Chondrocyte (in vitro differentiated cells): Measurements from ENCODE around the gene KCNAB2. TPM values are rescaled to one million over a fixed set of nuclear protein-coding genes. Genes with fewer than 3 reads are reported as not detected.

Source experiments
- DNase-seq: peaks from one replicate; pipeline ENCODE4 v3.0.0; 2021; ENCODE audit warnings: mixed read lengths, low spot score
- H3K27ac Mint-ChIP-seq: one replicate; pipeline ENCODE4 v1.8.0; 2021; ENCODE audit warnings: mild to moderate bottlenecking, moderate library complexity, mixed read lengths; ENCODE audit not compliant: unreplicated experiment
- H3K27me3 Mint-ChIP-seq: 2 replicates; pipeline ENCODE4 v1.8.0; 2021; ENCODE audit warnings: low read depth, mixed read lengths
- H3K36me3 Mint-ChIP-seq: 2 replicates; pipeline ENCODE4 v1.8.0; 2021; ENCODE audit warnings: low read depth, mixed read lengths
- H3K4me1 Mint-ChIP-seq: 2 replicates; pipeline ENCODE4 v1.8.0; 2021; ENCODE audit warnings: low read depth, mild to moderate bottlenecking, mixed read lengths
- H3K4me3 Mint-ChIP-seq: one replicate; pipeline ENCODE4 v1.8.0; 2021; ENCODE audit warnings: mild to moderate bottlenecking, moderate library complexity, mixed read lengths; ENCODE audit not compliant: unreplicated experiment
- H3K9me3 Mint-ChIP-seq: 2 replicates; pipeline ENCODE4 v1.8.0; 2021; ENCODE audit warnings: low read depth, mixed read lengths
- total RNA-seq: library from RNA; stranded (reverse); gene quantifications from 3 replicates; pipeline ENCODE4 v1.2.1, GENCODE V29; 2021
- TF ChIP-seq, protein P1 (sequence below): fragments of 200-600 bp; sonication (generic); IDR thresholded peaks from 2 replicates; pipeline ENCODE4 v1.5.0; 2021; ENCODE audit warnings: antibody characterized with exemption, mild to moderate bottlenecking, moderate library complexity

The KCNAB2 gene
- total RNA-seq, 1 donor from 2014 or later = 5.2 TPM

DNA sequence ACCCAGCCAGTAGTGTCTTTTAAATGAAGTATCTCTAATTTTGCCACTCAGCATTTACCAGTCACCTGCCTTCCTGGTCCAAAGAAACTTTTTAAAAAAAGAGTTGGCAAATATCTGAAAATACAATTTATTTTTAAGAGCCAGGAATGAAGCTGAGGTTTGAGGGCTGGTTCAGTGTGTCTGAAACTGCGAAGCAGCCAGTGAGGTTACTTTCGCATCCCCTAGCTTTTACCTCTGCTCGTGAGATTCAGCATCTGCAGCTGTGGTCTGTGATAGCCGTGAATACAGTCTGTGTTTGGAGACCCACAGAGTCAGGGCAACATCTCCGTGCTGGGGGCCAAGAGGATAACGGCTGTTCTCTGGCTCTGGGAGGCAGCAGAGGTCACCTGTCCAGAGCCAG is 21.3 kb upstream of the KCNAB2 start:
- TF ChIP-seq, protein P1, sequence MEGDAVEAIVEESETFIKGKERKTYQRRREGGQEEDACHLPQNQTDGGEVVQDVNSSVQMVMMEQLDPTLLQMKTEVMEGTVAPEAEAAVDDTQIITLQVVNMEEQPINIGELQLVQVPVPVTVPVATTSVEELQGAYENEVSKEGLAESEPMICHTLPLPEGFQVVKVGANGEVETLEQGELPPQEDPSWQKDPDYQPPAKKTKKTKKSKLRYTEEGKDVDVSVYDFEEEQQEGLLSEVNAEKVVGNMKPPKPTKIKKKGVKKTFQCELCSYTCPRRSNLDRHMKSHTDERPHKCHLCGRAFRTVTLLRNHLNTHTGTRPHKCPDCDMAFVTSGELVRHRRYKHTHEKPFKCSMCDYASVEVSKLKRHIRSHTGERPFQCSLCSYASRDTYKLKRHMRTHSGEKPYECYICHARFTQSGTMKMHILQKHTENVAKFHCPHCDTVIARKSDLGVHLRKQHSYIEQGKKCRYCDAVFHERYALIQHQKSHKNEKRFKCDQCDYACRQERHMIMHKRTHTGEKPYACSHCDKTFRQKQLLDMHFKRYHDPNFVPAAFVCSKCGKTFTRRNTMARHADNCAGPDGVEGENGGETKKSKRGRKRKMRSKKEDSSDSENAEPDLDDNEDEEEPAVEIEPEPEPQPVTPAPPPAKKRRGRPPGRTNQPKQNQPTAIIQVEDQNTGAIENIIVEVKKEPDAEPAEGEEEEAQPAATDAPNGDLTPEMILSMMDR = no peak
- no peak overlapping the region for H3K4me3 Mint-ChIP-seq
- H3K9me3 Mint-ChIP-seq = no peaks in the 10 kb centered on the region
- H3K27me3 Mint-ChIP-seq = peaks cover 15% of the 10 kb centered on the region
- H3K36me3 Mint-ChIP-seq = no peaks in the 10 kb centered on the region
- DNase-seq = no peak
- no peaks in the 10 kb centered on the region for H3K4me1 Mint-ChIP-seq
- H3K27ac Mint-ChIP-seq = no peak overlapping the region

DNA sequence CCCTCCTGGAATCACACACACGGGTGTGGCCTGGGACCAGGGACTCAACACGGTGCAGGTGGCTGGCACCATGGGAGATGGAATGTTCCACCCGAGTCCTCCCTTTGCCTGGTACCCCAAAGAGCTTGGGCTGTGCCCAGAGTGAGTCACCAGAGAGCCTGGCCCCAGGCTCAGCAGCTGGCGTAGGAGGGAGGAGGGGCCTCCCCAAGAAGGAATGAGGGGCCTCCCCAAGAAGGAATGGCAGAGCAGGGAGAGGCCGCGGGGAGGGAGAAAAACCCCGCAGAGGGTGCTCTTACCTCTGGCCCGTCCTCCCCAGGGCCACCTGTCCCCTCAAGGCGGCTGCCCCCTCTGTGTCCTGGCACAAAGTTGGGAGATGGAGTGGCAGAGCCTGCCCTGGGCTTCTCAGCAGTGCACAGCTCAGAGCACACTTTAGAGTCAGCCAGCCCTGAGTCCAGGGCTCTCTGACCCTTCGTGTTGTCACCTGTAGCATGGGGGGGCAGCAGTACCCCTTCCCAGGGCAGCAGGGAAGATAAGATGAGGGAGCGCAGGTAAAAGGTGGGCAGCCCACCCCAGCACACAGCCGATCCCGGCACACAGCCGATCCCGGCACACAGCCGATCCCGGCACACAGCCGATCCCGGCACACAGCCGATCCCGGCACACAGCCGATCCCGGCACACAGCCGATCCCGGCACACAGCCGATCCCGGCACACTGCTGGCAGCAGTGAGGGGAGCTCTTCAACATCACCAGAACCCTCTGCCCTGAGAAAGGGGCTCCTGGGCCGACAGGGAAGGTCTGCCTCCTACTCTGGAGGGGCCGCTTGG is 20.2 kb upstream of the KCNAB2 start:
- Mint-ChIP-seq H3K9me3 (no peaks in the 10 kb centered on the region), H3K27me3 (peaks cover 16% of the 10 kb centered on the region), H3K36me3 (no peaks in the 10 kb centered on the region), H3K4me3 (no peak overlapping the region), H3K4me1 (no peaks in the 10 kb centered on the region), H3K27ac (no peak overlapping the region)
- DNase-seq = no peak
- TF ChIP-seq, protein P1 = no peak

DNA sequence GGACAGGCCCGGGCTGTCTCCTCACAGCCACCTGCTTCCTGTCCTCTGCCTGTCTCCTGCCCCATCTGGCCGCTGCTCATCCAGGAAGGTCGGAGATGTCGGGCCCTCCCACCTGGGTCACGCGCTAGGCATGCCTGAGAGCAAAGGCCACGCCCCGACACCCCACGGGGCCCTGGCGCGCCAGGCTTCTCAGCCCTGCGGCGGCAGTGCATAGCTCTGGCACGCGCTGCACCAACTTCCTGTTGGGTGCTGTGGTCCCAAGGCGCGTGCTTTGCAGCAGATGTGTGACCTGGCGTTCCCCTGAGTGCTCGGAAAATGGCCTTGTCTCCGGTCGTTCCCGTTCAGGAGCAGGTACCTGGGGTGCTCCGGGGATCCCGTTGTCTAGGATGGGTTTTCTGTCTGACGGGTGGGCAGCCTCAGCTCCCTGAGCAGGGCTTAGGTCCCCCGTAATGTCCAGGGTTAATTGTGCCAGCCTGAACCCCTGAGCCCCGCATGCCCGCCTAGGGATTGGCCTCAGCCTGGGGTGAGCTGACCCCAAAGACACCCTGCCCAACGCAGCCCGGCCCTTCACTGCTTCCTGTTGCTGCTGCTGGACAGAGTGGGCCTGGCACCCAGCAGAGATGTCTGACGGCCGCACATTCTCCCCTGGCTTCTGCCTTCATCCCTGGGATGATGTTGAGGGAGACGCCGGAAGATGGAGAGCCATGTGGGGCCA is 19.4 kb upstream of the KCNAB2 start:
- TF ChIP-seq, protein P1 = no peak
- H3K27ac Mint-ChIP-seq = no peak overlapping the region
- H3K36me3 Mint-ChIP-seq = no peaks in the 10 kb centered on the region
- H3K4me3 Mint-ChIP-seq = no peak overlapping the region
- H3K27me3 Mint-ChIP-seq = peaks cover 20% of the 10 kb centered on the region
- H3K9me3 Mint-ChIP-seq = no peaks in the 10 kb centered on the region
- no peak for DNase-seq
- H3K4me1 Mint-ChIP-seq = no peaks in the 10 kb centered on the region

DNA sequence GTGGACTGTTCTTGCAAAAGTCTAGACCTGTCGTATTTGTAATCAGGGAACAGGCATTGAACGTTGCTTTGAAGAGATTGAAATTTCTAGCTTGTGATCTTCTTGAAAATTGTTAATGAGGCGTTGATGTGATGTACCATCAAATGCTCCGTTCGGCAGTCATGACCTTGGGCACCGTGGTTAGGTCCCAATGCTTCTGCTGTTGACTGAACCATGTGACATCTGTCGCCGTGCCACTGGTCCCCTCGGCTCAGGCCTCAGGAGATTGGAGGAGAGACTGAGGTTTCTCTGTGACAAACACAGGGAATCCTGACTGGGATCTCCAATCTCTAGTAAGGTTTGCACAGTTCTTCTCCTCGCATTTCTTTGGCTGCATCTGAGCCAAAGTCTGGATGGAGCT is 18.1 kb upstream of the KCNAB2 start:
- H3K4me3 Mint-ChIP-seq = no peak overlapping the region
- H3K4me1 Mint-ChIP-seq = no peaks in the 10 kb centered on the region
- no peak for DNase-seq
- peaks cover 19% of the 10 kb centered on the region for H3K27me3 Mint-ChIP-seq
- no peaks in the 10 kb centered on the region for H3K9me3 Mint-ChIP-seq
- TF ChIP-seq, protein P1 = no peak
- no peaks in the 10 kb centered on the region for H3K36me3 Mint-ChIP-seq
- H3K27ac Mint-ChIP-seq = no peak overlapping the region

DNA sequence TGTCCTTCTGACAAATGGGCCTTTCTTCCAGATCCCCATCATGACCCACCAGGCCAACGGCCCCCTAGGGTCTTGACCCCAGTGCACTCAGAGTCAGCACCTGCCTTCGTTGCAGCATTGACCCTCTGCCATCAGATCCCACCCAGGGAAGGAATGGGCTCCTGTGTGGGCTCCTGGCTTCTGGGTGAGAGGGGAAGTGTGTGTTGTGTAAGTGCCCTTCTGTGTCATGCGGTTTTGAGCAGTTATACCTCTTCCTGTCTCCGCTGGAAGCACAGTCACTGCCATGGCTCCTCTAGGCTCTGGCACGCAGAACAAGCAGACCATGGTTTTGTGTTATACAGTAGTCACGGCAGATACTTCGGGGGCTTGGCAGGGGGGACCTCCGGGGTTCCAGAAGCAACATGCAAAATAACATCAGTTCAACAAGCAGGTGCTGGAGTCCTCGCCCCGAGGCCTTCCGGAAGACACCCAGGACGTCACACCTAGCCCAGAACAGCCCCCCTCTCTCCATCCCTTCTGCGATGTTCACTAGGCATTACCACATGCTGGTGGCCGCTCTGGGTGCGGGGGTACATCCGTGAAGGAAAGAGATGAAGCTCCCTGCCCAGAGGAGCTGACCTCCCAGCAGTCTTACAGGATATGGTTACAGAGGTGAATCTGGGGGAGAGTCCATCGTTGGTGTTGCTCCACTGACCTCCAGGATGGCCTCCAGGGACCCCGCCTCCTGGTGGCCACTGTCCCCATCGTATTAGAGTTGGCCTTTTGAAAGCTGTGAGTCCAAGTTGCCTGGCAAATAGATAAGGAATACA is 17.4 kb upstream of the KCNAB2 start:
- Mint-ChIP-seq H3K36me3 (no peaks in the 10 kb centered on the region), H3K27me3 (peaks cover 25% of the 10 kb centered on the region), H3K4me3 (no peak overlapping the region), H3K4me1 (no peaks in the 10 kb centered on the region), H3K9me3 (no peaks in the 10 kb centered on the region), H3K27ac (no peak overlapping the region)
- DNase-seq = no peak
- TF ChIP-seq, protein P1 = no peak
